SHP77 treated with DMSO at 0.1 percent for 48 hours (cell line): ENCODE results near the gene HAO1.
"Not testable (repeated sequence)": the region's sequence is repeated elsewhere in the genome, so short reads cannot be mapped to it uniquely, and the experiment has no call there.

Experiments used
- DNase-seq: peaks from one replicate; lab custom pipeline; 2025; lab: John Stamatoyannopoulos, UW

The HAO1 gene

GRCh38 chr20:7855545-7855944, 84.7 kb downstream of the HAO1 start:
- DNase-seq = no peak

- DNase-seq = no peak
Measured at GRCh38 chr20:7853493-7853892, 86.8 kb downstream of the HAO1 start.

GRCh38 chr20:7850775-7851490, 89.3 kb downstream of the HAO1 start:
- no peak for DNase-seq

GRCh38 chr20:7849675-7850074, 90.6 kb downstream of the HAO1 start:
- DNase-seq = no peak

- DNase-seq = no peak
Measured at GRCh38 chr20:7848351-7848750, 91.9 kb downstream of the HAO1 start.

GRCh38 chr20:7843613-7844012, 96.6 kb downstream of the HAO1 start:
- DNase-seq = no peak

- no peak for DNase-seq
Measured at GRCh38 chr20:7841971-7842310, 98.3 kb downstream of the HAO1 start.

- DNase-seq = no peak
Measured at GRCh38 chr20:7841291-7841970, 98.8 kb downstream of the HAO1 start.

GRCh38 chr20:7836076-7836475, 104.2 kb downstream of the HAO1 start:
- DNase-seq = no peak

GRCh38 chr20:7834441-7834840, 105.8 kb downstream of the HAO1 start:
- DNase-seq = not testable (repeated sequence)
